Measurements from ENCODE around the gene SERPINA12.
"Not testable (repeated sequence)": the region's sequence is repeated elsewhere in the genome, so short reads cannot be mapped to it uniquely, and the experiment has no call there.

Gene SERPINA12

DNA sequence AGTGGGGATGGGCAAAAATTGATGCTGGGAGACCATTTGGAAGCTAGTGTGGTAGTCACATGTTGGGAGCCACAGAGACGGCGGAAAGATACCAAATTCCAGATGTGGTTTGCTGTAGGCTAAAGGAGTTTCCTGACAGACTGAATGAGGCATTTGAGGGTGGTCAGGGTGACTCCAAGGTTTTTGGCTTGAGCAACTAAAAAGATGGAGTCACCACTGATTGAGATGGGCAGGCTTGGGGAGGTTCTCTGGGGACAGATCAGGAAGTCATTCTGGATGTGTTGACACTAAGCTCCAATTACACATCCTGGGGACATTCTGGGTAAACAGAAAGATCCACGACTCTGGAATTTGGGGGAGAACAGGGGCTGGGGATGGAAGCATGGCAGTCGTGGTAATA is 17.8 kb downstream of the SERPINA12 start:
- DNase-seq = no peak

GRCh38 chr14:94489336-94489735 is 19.9 kb downstream of the SERPINA12 start:
- no peak for DNase-seq

DNA sequence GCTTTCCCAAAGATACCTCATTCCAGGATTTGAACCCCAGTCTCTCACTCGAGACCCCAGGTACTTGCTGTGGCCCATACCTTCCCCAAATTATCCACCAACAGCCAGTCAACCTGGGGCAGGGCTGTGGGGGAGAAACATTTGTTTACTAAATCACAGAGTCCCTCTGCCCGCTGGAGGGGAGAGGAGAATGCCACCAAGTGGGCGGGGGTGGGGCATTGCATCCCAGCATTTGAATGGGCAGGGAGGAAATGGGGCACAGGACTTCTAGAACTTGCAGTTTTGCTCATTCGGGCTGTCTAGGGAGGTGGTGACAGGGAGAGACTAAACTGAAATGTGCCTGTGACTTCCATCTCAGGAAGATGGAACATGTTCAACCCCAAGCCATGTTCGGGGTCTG is 22.4 kb downstream of the SERPINA12 start:
- DNase-seq = no peak

GRCh38 chr14:94485944-94486841 is 23.1 kb downstream of the SERPINA12 start:
- DNase-seq = peak; percentile 86

DNA sequence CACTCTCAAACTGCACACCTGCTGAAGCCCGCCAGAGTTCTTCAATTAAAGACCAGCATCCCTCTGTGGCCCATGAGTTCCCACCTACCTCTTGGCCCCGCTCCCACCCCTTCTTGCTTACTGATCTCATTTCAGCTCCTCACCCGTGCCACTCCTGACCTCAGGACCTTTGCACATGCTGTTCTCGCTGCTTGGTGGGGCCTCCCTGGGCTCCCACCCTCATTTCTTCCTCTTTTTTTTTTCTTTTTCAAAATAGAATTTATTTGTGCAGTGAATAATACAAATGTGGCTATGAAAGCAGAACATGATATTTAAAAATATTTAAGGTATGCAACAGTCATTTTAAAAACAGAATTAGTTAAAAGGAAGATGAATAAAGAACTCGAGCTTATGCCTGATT is 24.8 kb downstream of the SERPINA12 start:
- no peak for DNase-seq

DNA sequence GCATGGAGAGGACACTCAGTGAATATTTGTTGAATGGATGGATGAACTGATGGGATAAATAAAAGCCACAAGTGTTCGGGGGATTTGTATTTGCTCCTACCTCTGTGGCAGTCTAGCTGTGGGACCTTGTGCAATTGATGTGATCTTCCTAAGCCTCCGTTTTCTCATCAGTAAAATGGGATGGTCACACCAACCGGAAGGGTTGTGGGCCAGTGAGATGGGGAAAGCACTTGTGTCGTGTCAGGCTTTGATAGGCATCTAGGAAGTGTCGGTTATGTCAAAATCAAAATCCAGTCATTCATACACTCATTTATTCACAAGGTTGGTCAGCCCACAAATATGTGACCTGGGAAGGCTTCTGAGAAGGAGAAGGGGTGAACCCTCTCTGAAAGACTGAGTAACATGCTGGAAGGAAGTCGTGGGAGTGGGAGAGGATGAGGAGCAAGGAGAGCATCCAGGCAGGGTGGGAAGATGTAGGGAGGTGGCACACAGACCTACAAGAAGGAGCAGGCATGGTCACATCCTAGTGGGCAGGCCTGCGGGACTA is 25.5 kb downstream of the SERPINA12 start:
- no peak for DNase-seq

GRCh38 chr14:94483071-94483451 is 26.2 kb downstream of the SERPINA12 start:
- no peak for DNase-seq

DNA sequence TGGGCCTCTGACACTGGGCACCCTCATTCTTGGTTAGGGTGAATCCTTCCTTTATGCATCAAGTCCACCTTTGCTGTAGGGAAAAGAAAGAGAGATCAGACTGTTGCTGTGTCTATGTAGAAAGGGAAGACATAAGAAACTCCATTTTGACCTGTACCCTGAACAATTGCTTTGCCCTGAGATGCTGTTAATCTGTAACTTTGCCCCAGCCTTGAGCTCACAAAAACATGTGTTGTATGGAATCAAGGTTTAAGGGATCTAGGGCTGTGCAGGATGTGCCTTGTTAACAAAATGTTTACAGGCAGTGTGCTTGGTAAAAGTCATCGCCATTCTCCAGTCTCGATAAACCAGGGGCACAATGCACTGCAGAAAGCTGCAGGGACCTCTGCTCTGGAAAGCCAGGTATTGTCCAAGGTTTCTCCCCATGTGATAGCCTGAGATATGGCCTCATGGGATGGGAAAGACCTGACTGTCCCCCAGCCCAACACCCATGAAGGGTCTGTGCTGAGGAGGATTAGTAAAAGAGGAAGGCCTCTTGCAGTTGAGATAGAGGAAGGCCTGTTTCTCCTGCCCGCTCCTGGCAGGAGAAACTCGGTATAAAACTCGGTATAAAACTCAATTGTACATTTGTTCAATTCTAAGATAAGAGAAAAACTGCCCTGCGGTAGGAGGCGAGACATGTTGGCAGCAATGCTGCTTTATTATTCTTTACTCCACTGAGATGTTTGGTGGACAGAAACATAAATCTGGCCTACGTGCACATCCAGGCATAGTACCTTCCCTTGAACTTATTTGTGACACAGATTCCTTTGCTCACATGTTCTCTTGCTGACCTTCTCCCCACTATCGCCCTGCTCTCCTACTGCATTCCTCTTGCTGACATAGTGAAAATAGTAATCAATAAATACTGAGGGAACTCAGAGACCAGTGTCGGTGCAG is 26.9 kb downstream of the SERPINA12 start:
- not testable (repeated sequence) for DNase-seq

- no peak for DNase-seq
Measured at GRCh38 chr14:94481468-94482131, 27.7 kb downstream of the SERPINA12 start.

DNA sequence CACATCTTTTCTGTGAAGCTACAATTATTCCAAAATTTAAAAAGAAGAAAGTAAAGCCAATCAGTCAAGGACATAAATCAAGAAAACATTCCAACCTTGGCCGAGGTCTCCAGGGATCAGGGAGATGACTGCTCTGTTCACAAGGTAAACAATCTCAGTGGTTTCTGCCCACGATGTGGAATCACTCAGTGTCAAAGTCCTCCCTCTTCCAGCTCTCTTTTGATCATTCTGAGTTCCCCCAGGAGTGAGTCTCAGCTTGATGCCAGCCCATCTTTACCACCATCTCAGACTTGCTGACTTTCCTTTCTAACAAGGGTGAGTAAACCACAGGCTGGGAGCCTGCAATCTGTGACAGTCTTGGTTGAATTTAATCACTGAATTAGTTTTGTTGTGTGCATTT is 28.5 kb downstream of the SERPINA12 start:
- DNase-seq = no peak

DNA sequence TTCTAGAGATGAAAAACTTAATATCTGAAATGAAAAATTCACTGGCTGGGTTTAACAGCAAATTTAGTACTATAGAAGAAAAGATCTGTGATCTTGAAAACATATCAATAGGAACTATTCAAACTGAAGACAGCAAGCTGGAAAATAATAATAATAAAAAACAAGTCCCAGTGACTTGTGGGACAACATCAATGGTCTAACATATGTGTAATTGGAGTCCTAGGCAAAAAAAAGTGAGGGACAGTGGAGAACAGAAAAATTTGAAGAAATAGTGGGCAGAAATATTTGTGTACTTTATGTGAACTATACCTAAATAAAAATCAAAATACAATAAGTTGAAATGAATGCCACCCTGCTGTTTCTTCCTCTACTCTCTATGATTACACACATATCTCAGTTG is 30.8 kb downstream of the SERPINA12 start:
- DNase-seq = no peak

DNA sequence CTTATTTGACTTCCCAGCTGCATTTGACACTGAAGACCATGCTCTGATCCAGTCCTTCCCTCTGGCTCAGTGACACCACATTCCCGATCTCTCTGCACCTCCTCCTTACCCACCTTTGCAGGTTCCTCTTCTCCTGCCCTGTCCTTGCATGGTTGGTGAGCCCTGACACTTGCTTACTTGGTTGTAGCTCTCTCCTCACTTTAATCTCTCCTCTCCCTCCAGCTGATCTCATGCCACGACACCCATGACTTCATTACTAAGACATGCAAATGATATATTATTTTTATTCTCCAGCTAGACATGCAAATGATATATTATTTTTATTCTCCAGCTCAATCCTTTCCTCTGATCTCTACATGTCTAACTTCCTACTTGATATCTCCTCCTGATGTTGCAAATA is 33.2 kb downstream of the SERPINA12 start, which contains the start of gene SERPINA9:
TSS of gene SERPINA9 (minus strand) at position 175 of the 400 bp plus-strand sequence. CDS start 6,357 bp downstream, outside the sequence.
- no peak for DNase-seq

GRCh38 chr14:94474581-94475031 is 34.7 kb downstream of the SERPINA12 start:
- DNase-seq = no peak

DNA sequence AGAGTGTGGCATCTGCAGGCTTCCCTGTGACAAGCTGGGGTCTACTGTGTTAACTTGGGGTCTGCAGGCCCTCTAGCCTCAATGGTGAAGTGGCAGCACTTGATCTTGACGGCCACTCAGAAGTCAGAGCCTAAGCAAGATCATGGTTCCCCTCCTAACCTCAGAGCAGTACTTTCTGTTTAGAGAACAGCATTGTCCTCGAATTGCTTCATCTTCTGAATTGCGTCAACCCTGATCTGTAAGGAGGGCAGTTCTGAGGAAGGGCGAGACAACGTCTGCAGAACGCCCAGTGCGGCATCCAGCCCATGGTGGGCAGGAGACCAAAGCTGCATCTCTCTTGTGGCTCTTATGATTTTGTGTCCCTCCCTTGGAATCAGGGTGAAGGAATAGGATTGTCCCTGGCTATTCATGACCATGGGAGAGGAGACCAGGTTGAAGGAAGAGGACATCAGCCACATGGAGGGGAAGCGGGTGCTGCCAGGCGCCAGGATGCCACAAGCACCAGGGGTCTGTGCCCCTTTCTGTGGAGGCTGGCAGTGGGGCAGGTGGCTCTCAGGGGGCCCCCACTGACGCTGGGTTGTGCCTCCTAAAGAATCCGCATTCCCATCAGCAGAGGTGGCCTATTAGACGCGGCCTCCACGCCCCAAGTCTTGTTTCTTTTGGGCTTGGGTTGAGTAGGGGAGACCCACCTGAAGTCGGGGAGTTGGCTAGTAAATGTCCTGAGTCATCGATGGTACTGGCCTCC is 35.4 kb downstream of the SERPINA12 start:
- DNase-seq = no peak

GRCh38 chr14:94472842-94473241 is 36.4 kb downstream of the SERPINA12 start:
- no peak for DNase-seq

DNA sequence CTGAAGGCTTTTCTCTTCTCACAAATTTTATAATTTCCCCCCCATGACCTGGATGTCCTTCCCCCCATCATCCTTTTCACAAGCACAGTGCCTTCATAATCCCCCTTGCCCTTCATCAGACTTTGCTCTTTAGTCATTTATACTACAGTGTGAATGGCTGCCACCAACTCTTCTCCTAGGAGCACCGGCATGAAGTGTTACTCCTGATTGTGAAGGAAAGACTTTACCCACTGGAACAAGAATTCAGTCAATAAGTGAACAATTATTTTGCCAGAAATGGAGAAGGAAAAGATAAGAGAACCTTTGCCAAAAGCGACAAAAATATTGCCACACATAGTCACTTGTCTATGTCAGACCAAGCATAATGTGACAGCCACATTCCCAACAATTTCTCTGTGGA is 38.2 kb downstream of the SERPINA12 start:
- DNase-seq = no peak

- no peak for DNase-seq
Measured at GRCh38 chr14:94470311-94470710, 39.0 kb downstream of the SERPINA12 start.

DNA sequence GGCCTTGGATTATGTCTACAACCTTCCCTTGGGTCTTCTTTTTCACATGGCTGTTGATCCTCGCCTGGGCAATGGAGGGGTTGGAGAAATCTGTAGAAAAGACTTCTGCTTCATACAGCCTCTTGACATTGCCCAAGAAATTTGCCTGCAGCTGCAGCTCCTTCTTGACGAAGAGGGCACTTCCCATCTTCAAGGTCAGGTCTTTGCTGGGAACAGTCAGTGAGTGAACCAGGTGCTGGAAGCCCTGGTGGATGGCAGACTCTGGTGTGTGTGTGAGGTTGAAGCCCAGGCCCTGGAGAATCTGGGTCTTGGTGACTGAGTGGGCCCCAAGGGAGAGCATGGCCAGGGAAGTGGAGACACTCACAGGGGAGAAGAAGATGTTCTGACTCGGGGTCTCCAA is 40.0 kb downstream of the SERPINA12 start:
- DNase-seq = no peak

DNA sequence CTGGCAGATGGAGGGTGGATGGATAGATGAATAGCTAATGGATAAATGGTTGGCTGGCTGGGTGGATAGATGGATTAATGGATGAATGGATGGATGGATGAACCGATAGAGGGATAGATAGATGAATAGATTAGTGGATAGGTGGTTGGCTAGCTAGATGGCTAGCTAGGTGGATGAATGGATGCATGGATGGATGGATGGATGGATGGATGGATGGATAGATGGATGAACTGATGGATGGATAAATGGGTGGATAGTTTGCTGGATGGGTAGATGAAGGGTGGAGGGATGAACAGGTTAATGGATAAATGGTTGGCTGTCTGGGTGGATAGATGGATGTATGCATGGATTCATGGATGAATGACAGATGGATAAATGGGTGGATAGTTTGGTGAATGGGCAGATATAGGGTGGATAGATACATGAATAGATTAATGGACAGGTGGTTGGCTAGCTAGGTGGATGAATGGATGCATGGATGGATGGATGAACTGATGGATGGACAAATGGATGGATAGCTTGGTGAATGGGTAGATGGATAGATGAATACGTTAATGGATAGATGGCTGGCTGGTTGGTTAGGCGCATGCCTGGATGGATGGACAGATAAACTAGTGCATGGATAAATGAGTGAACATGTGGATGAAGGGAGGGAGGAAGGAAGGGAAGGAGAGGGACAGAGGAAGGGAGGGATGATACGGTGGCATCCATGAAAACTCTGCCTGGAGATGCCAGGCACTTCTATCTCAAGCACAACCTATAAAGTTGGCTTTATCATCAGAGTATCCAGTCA is 41.3 kb downstream of the SERPINA12 start:
- DNase-seq = no peak

- no peak for DNase-seq
Measured at GRCh38 chr14:94466706-94467370, 42.4 kb downstream of the SERPINA12 start.

Measured in right kidney (tissue), 1 donor.